Limb (tissue), 2 donors: ENCODE results near the gene TNS1.

Source experiments
- DNase-seq, 2 donors: peaks; one replicate each; pipeline ENCODE4 v3.0.0-alpha.2; 2016; ENCODE audit errors: extremely low spot score in 2 of 2

TNS1 gene

DNA sequence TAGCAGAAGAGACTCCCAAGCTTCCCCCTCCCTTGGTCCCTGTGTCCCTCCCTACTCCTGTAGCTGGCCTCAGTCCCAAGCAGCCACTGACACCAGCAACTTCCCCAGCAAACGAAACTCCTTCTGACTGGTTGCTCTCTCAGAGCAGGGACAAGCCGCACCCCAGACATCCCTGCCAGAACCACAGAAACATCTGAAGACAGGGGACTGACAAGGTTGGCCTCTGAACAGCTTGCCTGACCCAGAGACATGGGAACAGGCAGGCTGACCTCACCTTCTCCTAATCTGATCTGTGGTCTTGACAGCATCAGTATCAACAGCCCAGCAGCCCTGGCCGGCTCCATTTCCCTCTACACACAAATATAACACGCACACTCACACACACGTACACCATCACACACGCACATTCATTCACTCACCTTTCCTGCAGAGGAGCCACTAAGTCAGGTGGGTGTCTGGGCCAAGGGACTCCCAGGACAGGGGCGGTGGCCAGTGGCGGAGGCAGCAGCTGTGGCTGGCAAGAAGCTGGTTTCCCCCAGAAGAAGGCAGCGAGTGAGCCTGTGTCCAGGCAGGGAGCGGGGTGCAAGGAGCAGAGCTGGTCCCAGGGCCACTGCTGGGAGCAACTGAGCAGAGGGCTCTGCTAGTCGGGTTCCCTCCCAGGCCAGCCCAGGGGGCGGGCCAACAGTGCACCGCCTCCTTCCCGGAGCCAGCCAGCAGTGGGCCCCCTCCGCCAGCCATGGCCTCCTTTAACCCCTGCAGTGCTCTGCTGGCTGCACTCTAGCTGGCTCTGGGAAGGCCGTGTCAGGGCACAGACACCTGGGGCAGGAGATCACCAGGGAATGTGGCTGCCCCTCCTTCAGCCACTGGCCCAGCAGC, 59.1 kb downstream of the TNS1 start:
- peak; percentile 64 to 83 for DNase-seq

DNA sequence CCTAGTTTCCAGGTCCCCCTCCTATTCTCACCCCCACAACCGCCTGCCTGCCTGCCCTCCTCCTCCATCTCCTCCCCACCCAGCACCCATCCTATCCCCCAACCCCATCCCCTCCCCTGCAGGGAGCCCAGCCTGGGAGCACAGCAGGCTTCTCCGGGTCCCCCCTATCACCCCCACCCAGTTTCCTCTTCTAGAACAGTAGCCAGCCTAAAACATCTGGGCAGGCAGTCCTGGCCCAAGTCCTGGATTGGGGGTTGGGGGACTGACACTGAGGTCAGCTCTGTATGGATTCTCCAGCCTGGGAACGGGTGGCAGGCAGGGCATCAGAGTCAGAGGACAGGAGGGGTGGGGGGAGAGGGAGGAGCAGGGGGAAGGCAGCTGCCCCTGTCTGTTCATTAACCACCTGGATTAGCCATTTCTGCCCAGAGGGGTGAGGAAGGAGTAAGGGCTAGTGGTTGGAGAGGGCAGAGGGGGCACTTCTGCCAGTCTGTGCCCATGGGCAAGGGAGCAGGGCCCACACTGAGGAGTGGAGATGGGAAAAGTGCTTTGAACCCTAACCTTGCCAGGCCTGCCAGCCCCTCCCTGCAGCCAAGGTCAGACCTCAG, 60.0 kb downstream of the TNS1 start:
- DNase-seq: no peak

DNA sequence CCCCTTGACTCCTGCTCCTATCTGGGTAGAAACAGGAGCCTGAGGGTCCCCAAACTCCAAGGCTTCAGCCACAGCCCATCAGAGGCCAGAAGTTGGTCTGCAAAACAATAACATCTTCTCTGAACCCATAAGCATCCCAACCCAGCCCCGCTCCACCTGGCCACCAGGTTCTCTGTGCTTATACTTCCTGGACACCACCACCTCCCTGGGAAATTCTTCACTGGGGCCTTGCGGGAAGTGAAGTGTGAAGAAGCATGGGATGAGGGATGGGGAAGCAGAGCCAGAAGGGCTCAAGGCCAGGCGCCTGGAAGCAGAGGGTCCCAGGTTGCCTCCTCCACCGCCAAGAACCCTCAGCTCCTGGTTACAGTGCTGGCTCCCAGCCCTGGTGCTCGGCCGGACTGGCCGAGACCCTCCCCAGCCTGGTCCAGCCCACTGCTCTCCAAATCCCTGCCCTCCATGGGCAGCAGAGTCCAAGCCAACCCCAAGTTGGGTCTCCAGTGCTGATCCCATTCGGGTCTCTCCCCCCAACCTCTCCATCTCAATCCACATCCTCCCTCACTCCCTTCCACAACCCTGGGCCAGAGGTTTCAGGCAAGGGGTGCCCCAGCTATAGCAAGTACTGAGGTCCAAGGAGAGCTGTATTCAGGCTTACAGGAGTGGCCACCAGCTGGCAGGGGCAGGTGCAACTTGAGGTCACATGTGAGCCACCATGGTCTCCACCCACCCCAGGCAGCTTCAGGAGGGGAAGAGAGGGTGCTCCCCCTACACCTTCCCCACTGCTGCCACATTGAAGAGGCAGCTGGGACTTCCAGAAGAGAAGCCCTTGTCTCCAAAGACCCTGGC, 60.7 kb downstream of the TNS1 start:
- DNase-seq: no peak

DNA sequence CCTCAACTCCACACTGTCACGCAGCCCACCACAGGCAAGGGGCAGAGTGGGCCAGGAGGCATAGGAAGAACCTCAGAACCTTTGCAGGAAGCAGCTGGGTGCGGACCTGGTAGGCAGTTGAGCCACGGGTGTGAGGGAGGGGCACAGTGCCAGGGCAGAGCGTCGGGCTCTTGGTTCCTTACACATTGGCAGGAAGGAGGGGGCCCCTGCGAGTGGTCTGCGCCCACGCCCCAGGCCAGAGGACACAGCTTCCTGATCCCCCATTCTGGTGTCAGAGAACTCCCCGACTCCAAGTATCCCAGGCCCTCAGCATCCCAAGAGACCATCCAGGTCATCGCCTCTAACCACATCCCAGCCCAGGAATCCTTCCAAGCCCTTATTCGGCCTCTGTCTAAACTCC, 61.5 kb downstream of the TNS1 start:
- no peak for DNase-seq

DNA sequence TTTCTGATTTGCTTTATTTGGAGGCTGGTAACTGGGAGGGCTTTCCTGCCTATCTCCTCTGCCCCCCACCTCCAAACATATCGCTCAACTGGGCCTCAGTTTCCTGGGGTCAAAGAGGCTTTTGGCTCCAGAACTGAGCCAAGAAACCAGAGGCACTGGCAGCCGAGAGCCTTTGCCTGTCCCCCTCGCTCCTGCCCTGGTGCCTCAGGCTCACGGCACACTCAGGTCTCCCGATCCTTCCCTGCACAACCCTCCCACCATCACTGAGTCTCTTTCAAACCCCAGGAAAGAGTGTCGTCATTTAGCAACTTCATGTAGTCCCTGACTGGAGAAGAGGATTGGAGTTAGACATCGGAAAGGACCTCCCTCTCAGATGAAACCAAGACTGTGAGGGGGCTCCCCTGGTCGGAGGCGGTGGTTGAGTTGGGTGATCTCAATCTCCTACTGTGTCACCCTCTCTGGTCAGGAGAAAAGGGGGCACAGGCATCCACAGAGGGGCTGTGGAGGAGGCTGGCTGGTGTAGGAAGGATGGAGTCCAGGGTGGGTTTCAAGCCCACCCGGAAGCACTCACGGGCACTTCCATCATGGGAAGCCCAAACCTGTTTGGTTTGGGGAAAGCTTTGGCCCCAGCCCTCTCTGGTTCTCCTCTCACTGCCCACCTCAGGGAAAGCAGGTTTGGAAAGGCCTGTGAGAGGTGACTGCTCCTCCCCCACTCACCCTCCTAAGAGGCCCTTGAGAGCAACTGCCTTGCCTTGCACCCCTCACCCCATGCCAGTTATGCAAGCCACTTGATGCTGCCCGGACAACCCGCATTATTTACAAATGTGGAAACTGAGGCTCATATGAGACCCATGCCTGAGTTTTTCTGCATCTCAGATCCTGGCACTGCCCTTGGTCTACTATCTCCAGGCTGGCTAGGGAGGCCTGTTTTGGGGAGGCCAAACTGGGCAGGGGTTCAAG, 62.3 kb downstream of the TNS1 start:
- no peak for DNase-seq

DNA sequence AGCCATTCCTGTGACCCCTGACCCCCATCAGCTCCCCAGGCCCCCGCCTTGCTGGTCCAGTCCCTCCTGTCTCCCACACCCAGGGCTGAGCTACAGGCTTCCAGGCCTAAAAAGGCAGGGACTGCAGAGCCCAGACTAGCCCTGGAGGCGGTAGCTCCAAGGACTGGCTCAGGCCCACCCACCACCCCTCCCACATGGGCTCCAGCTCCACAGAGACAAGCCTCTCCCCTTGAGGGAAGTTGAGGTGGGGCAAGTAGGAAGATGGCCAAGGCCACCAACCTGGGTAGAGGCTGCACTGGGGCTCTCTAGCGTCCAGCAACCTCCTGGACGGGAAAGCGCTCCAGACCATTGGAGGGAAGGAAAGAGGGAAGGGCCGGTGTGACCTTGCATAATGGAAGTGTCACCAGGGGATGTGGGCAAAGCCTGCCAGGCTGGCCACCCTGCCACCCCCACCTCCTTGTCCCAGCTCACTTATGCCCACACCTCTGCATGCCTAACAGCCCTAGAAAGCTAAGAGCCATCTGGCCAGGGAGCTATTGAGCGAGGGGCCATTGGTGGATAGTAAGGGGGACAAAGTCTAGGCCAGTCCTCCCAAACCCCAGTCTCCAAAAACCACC, 63.1 kb downstream of the TNS1 start:
- no peak for DNase-seq

DNA sequence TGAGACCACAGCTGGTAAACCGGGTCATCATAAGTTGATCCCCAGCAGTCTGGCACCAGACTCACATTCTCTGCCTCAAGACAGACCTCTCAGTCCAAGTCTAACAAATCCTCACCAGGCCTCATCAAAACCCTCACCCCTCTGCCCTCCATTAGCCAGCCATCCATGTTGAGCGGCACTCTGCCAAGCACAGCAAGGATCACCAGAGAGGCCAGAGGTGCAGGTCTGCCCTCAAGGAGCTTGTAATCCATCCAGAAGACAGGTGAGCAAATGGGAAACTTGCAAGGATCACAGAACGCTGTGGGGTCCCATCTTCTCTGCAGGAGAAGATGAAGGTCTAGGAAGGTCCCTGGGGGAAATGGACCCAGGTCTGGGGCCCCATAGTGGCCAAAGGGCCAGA, 63.6 kb downstream of the TNS1 start:
- no peak for DNase-seq

DNA sequence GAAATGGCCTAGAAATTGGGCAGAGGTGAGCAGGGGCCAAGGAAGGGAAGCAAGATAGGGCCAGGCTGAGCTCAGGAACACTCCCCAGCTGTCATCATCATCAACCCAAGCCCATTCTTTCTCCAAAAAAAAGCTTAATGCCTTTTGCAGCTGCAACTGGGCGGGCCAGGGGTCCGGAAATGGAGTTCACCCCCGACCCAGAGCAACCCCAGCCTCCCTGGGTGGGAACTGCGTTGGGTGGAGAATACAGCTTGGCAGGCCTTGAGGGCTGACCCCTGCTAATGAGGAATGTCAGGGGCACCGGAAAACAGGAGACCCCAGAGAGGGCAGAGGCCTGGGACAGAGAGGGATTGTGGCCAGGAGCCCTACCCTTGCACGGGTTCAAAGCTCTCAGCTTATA, 64.8 kb downstream of the TNS1 start:
- DNase-seq: no peak

DNA sequence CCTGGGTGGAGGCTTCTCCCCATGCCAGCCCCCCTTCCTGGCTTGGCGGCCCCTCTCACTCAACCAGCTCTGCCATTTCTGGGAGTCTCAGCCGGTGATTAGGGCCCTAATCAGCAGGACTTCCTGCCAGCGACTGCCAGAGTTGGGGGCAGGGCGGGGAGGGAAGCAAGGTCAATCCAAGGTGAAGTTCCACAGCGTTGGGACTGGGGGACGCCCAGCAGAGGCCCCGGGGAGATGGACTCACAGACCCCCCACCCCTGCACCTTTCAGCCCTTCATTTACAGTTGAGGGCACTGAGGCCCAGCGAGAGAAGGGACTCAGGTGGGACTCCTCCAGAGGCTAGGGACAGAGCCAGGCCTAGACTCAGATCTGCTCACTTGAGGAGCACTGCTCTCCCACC, 65.3 kb downstream of the TNS1 start:
- no peak for DNase-seq

DNA sequence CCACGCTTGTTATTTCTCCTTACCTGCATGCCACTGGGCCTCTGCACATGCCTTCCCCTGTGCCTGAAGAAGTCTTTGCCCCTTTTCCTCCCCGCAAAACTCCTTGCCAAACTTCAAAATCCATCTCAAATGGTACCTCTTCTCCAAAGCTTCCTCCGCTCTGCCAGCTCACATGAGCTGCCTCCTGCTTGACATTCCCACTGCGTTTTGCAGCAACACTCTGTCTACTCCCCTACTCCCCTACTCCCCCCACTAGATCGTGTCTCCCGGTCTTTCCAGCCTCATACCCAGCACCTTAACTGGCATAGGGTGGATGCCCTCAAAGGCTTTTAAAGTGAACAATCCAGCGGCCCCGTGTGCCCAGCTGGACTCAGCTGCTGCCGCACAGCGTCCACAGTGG, 65.8 kb downstream of the TNS1 start:
- DNase-seq: no peak

DNA sequence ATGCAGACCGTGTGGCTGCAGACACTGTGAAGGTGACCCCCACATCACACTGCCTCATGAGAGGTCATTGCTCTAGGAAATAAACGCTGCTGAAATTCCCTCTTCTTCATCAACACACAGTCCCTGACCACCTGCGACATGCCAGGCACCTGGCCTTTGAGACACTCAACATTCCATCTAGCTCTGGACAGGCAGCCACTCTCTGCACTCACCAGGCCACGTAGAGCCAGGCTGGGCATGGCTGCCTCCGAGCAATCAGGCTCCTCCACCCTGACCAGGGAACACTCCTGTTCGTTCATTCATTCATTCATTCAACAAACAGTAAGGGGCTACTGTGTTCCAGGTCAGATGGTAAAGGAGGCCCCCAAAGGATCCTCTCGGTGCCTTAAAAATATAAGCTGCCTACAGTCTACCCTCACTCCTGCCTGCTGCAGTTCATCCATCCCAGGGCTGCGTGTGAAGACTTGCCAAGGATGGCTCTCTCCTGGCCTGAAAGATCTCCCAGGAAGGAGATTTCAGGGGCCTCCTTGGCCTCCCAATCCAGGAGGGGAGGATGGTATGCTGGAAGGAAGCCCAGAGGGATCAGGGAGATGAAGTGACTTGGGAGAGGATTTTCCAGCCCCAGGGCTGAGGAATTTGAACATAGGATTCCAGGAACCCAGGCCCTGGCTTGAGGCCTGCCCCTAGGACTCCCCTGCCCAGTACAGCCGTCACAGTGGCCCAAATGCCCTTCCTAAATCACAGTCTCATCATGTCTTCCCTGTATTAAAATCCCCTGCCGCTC, 66.7 kb downstream of the TNS1 start:
- no peak for DNase-seq

DNA sequence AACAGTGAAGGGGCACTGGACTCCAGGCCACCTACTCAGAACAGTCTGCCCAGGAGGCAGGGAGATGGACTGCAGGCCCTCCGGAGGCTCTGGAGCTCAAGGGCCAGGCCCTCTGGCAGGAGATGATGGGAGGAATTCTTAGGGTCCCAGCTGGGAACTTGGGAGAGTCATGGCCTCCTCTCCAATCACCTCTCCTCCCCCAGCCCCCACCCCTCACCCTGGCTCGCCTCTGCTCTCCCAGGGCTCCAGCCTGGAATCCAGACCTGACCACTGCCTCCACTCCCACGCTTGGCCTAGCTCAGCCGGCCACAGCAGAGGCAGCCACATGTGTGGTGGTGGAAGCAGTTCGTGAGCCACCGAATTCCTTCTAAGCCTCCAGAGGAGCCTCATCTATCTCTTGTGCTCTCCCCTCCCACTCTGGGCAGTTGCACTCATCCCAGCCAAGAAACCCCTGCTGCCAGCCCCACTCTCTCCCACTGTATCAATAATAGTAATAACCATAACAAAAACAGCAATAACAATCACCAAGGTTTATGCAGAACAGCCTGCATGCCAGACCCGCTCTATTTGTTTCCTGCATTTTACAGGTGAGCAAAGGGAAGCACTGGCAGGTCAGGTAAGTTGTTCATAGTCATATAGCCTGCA, 67.4 kb downstream of the TNS1 start:
- DNase-seq: no peak

DNA sequence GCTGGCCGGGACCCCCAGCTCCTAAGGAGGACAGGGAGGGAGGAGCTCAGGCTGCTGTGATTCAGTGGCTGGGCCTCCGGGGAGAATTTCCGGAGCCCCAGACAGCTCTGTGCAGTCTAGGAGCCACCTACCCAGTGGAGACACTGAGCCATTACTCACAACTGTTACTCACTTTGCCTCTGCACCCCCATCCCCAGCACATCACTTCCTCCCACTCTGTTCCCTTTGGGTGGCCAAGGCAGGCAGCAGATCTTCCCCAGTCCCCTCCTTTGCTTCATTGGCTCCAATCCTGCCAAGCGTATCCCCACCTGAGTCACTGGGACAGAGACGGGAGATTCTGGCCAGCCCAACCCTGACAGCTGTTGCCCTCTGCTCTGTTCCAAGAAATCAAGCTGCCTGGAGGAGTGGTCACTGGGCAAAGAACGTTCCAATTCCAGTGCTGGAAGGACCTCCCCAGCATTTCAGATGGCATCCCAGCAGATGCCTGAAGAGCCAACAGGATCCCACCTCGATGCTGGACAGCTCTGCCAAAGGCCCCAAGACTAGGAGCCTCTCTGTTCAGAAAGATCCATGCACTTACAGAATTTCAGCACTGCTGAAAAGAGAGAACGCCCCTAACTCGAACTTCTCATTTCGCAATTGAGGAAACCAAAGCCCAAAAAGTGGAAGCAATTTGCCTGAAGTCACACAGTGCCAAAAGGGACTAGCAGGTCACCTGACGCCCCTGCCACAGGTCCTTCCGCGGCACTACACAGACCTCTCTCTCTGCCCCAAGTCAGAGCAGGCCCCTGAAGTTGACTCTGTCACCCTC, 68.3 kb downstream of the TNS1 start:
- no peak for DNase-seq

DNA sequence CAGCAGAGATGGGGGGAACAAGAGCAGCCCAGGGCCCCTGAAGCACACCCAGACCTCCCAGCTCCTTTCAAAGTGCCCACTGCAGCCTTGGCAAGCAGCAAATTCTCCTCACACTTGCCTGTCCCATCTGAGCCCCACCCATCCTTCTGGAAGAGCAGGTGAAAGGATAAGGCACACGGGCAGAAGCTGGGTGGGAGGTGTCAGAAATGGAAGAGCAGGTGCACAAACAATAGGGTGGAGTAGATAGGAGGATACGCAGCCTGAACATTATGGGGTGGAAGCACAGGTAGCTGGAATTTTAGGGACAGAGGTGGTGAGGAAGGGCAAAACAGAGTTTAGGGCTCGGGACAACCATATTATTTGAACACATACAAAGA, 69.2 kb downstream of the TNS1 start:
- DNase-seq: no peak

DNA sequence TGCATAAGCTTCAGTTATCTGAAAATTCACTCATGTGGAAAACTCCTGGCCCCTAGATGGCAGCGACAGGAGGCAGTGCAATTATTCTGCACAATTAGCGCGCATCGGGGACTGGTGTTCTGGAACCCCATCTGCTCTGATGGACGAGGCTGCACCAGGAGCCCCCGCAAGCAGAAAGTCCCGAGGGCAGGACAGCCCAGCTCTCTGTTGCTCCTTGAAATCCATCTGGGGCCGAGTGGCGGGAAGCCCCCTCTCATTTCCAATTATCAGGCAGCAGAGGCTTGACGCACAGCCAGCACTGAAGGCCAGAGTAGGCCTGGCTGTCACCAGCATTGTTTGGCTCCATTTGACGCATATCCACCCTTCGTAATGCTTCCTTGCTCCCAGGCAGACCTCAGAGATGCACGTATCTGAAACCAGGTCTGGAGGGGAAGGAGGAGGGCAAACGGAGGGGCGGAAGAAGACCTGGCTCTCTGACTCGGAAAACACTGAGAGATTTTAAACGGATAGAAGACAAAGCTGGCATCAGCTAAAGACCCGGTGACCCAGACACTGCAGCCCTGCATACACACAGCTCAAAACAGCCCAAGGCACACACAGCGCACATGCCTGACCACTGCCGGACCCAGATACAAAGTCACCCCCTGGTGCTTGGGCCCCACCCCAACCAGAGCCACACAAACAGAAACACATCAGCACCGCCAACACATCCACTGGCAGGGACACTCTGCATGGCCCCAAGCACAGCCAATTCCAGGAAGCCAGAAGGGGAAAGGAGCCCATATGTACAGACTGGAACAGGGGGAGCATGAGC, 69.8 kb downstream of the TNS1 start:
- no peak for DNase-seq

DNA sequence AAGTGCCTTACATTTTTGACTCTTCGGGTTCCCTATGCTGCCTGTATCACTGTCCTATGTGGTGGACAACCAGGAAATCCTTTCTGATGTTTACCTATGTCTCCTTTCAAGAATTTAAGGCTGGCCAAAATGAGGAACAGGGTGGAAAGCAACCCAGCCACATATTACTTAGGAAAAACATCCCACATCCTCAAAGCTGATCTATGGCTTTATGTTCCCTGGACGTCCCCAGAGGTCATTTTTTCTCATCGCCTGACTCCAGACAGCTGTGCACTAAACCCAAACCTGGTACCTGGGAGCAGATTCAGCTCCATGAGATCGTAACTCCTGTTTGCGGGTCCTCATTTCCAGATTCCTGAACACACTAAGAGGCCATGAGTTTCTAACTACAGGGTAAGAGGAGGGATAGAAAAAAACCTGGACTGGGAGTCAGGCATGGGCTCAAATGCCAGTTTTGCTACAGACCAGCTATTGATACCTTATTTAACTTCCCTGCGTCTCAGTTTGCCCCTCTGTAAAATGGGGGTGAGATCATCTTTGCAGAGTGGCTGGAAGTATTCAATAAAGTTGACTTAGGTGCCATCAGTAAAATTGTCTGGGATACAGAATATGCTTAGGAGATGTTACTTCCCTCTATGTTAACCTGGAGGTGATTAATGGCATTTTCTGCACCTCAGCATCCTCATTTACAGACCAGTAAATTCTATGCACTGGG, 70.8 kb downstream of the TNS1 start:
- no peak for DNase-seq
